SK-N-SH (cell line): Measurements from ENCODE around the gene TOMM70. TPM values are rescaled to one million over a fixed set of nuclear protein-coding genes. Genes with fewer than 3 reads are reported as not detected.

Experiments
- CTCF ChIA-PET: fragments of 300-600, 350-600 bp; formaldehyde crosslinking; extraction: SDS; loops from one replicate; lab custom pipeline; 2021; lab: Yijun Ruan, JAX
- POLR2A ChIA-PET: fragments of 350-600 bp; sonication (Branson Sonifier 250); formaldehyde crosslinking; extraction: SDS; loops from one replicate; lab custom pipeline; 2020; ENCODE audit warnings: antibody characterized with exemption, inconsistent platforms; lab: Yijun Ruan, JAX
- DNase-seq: peaks from one replicate; pipeline ENCODE4 v3.0.0; 2012
- H2AFZ ChIP-seq: fragments of 200-600 bp; sonication (generic); 2 replicates; pipeline ENCODE4 v1.8.1; 2016; ENCODE audit warnings: antibody characterized with exemption, mild to moderate bottlenecking, low read depth
- H3F3A ChIP-seq: fragments of 200-600 bp; sonication (generic); replicated peaks from 2 replicates; pipeline ENCODE3; 2016; ENCODE audit warnings: antibody characterized with exemption, mild to moderate bottlenecking; ENCODE audit not compliant: insufficient read depth
- H3K27ac ChIP-seq, 2 experiments: fragments of 200-500 bp in 1 of 2; fragments of 200-600 bp in 1 of 2; sonication (Bioruptor generic) in 1 of 2; sonication (generic), shearing (Covaris generic) in 1 of 2; 2 replicates each; pipeline versions ENCODE4 v1.5.1 to v1.6.1; 2014 to 2016; ENCODE audit warnings: low read depth in 2 of 2, inconsistent platforms in 1 of 2, low read length in 1 of 2, mild to moderate bottlenecking in 1 of 2, mixed read lengths in 1 of 2
- H3K27me3 ChIP-seq: fragments of 200-600 bp; sonication (generic), shearing (Covaris generic); 2 replicates; pipeline ENCODE4 v1.6.1; 2016; ENCODE audit warnings: mixed run types; ENCODE audit not compliant: insufficient read depth
- H3K36me3 ChIP-seq, 2 experiments: fragments of 200-500 bp in 1 of 2; fragments of 200-600 bp in 1 of 2; sonication (Bioruptor generic) in 1 of 2; sonication (generic) in 1 of 2; replicated peaks in 1 of 2; 2 replicates each; pipeline versions ENCODE3 to v1.5.1; 2014 to 2016; ENCODE audit warnings: low read length in 1 of 2, mild to moderate bottlenecking in 1 of 2; ENCODE audit not compliant: insufficient read depth in 2 of 2, control insufficient read depth in 1 of 2
- H3K4me1 ChIP-seq, 2 experiments: fragments of 200-500 bp in 1 of 2; fragments of 200-600 bp in 1 of 2; sonication (Bioruptor generic) in 1 of 2; sonication (generic), shearing (Covaris generic) in 1 of 2; 2 replicates each; pipeline versions ENCODE4 v1.5.1 to v1.6.1; 2014 to 2016; ENCODE audit warnings: low read depth in 1 of 2, low read length in 1 of 2, mixed run types in 1 of 2; ENCODE audit not compliant: insufficient read depth in 2 of 2, control insufficient read depth in 1 of 2
- H3K4me2 ChIP-seq: fragments of 200-600 bp; sonication (generic), shearing (Covaris generic); 2 replicates; pipeline ENCODE4 v1.6.1; 2017; ENCODE audit warnings: mixed run types
- H3K4me3 ChIP-seq, 2 experiments: fragments of 200-500 bp in 1 of 2; fragments of 200-600 bp in 1 of 2; sonication (Bioruptor generic) in 1 of 2; sonication (generic), shearing (Covaris generic) in 1 of 2; 2 replicates each; pipeline versions ENCODE4 v1.5.1 to v1.8.1; 2014 to 2016; ENCODE audit warnings: low read depth in 2 of 2, inconsistent platforms in 1 of 2, low read length in 1 of 2, mild to moderate bottlenecking in 1 of 2, mixed read lengths in 1 of 2, moderate library complexity in 1 of 2
- H3K79me2 ChIP-seq: fragments of 200-600 bp; sonication (generic); 2 replicates; pipeline ENCODE4 v1.8.1; 2017; ENCODE audit warnings: mild to moderate bottlenecking; ENCODE audit not compliant: insufficient read depth
- H3K9ac ChIP-seq: fragments of 200-600 bp; sonication (generic); 2 replicates; pipeline ENCODE4 v1.6.1; 2017; ENCODE audit warnings: mixed run types
- H3K9me2 ChIP-seq: fragments of 200-600 bp; sonication (generic); 2 replicates; pipeline ENCODE4 v1.6.1; 2017; ENCODE audit warnings: mixed run types
- H3K9me3 ChIP-seq: fragments of 200-600 bp; sonication (generic); 2 replicates; pipeline ENCODE4 v1.6.1; 2017; ENCODE audit warnings: mixed run types, mild to moderate bottlenecking, moderate library complexity
- H4K20me1 ChIP-seq: fragments of 200-600 bp; sonication (generic); 2 replicates; pipeline ENCODE4 v1.6.1; 2017; ENCODE audit warnings: mild to moderate bottlenecking, mixed run types; ENCODE audit not compliant: insufficient read depth
- CHD2 ChIP-seq: fragments of 150-350 bp; IDR thresholded peaks from 2 replicates; pipeline ENCODE4 v1.6.1; 2018; ENCODE audit warnings: low read length; ENCODE audit not compliant: partially characterized antibody
- ELF1 ChIP-seq: IDR thresholded peaks from 2 replicates; pipeline ENCODE4 v1.4.0; 2012
- FOXJ3 ChIP-seq: sonication (generic); formaldehyde crosslinking; IDR thresholded peaks from 2 replicates; pipeline ENCODE4 v1.5.1; 2020; ENCODE audit warnings: mild to moderate bottlenecking, missing genetic modification reagents
- FOXM1 ChIP-seq: IDR thresholded peaks from 2 replicates; pipeline ENCODE4 v1.4.0; 2012; ENCODE audit warnings: low read depth, mild to moderate bottlenecking
- JUND ChIP-seq: IDR thresholded peaks from 2 replicates; pipeline ENCODE4 v1.4.0; 2012
- MEF2A ChIP-seq: IDR thresholded peaks from 2 replicates; pipeline ENCODE4 v1.4.0; 2012; ENCODE audit warnings: low read depth, borderline replicate concordance
- NFIC ChIP-seq: IDR thresholded peaks from 2 replicates; pipeline ENCODE4 v1.4.0; 2012; ENCODE audit warnings: borderline replicate concordance
- NRF1 ChIP-seq: IDR thresholded peaks from 2 replicates; pipeline ENCODE4 v1.6.1; 2012; ENCODE audit warnings: low read depth, mild to moderate bottlenecking, low read length
- POLR2AphosphoS5 ChIP-seq: IDR thresholded peaks from 2 replicates; pipeline ENCODE4 v1.6.1; 2012; ENCODE audit warnings: low read depth, low read length
- RFX5 ChIP-seq: IDR thresholded peaks from 2 replicates; pipeline ENCODE4 v1.6.1; 2012; ENCODE audit warnings: mild to moderate bottlenecking, improper control_type of control experiment, low read length
- RXRA ChIP-seq: IDR thresholded peaks from 2 replicates; pipeline ENCODE4 v1.4.0; 2012; ENCODE audit warnings: low read depth, mild to moderate bottlenecking, borderline replicate concordance
- SIN3A ChIP-seq: IDR thresholded peaks from 2 replicates; pipeline ENCODE4 v1.6.1; 2012; ENCODE audit warnings: low read depth, mild to moderate bottlenecking, low read length, moderate library complexity, borderline replicate concordance
- SMC3 ChIP-seq: IDR thresholded peaks from 2 replicates; pipeline ENCODE4 v1.6.1; 2012; ENCODE audit warnings: low read depth, low read length, improper control_type of control experiment
- TAF1 ChIP-seq: IDR thresholded peaks from 2 replicates; pipeline ENCODE4 v1.6.1; 2012; ENCODE audit warnings: low read depth, mild to moderate bottlenecking, low read length, moderate library complexity, borderline replicate concordance
- TCF12 ChIP-seq: IDR thresholded peaks from 2 replicates; pipeline ENCODE4 v1.4.0; 2012
- YY1 ChIP-seq: IDR thresholded peaks from 2 replicates; pipeline ENCODE4 v1.4.0; 2012; ENCODE audit warnings: low read depth, mild to moderate bottlenecking
- WGBS: methylation state at CpG from one replicate; pipeline ENCODE4 v1.1.6; 2017; ENCODE audit warnings: low lambda C conversion rate; 5-methylcytosine and 5-hydroxymethylcytosine counted together
- polyA plus RNA-seq, 3 experiments: library from polyadenylated mRNA; depleted of rRNA; stranded (reverse); fragments of >200 nt; gene quantifications; 2 replicates each; pipeline ENCODE4 v1.2.3, GENCODE V29; 2012
- TF ChIP-seq, protein P1 (sequence below): fragments of 150-350 bp; IDR thresholded peaks from 2 replicates; pipeline ENCODE4 v1.6.1; 2017; ENCODE audit warnings: antibody characterized with exemption, low read length, low read depth, borderline replicate concordance
- TF ChIP-seq, protein P2 (sequence below): IDR thresholded peaks from 2 replicates; pipeline ENCODE4 v1.4.0; 2012; ENCODE audit warnings: low read depth
- TF ChIP-seq, protein P3 (sequence below): IDR thresholded peaks from 2 replicates; pipeline ENCODE4 v1.4.0; 2012; ENCODE audit warnings: low read depth, borderline replicate concordance

The TOMM70 gene
- polyA plus RNA-seq, 1 of the 3 experiments (the other 2 are of a cell fraction) = 17.4 TPM

DNA sequence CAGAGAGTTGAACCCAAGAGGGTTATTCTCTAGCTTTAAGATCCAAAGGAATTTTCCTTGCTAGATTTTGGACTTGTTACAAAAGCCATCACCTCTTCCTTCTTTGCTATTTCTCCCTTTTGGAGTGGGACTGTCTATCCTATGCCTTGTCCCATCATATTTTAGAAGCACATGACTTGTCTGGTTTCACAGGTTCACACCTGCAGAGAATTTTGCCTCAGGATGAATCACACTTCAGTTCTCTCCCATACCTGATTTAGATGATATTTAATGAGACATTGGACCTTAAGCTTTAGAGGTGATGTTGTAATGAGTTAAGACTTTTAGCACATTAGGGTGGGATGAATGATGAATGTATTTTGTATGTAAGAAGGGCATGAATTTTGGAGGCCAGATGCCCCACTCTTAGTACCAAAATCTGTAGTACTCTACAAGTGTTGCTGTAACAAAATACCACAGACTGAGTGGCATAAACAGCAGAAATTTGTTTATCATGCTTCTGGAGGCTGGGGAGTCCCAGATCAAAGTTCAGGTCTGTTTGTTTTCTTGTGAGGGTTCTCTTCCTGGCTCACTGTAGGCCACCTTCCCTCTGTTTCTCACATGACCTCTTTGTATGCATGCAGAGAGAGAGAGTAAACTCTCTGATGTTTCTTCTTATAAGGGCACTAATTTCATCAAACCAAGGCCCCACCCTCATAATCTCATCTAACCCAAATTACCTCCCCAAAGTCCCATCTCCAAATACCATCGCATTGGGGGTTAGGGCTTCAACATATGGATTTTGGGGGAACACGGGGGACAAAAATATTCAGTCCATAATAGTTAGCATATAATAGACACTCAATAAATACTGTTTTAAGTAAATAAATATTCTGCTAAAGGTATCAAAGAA, 10.4 kb upstream of the TOMM70 start:
- POLR2A ChIA-PET = no interaction called here
- peaks cover 4 to 19% of the 10 kb centered on the region in 2 experiments for H3K36me3 ChIP-seq
- H2AFZ ChIP-seq = no peak overlapping the region
- H3K4me2 ChIP-seq = no peak overlapping the region
- no peak overlapping the region for H3K27ac ChIP-seq
- H3K79me2 ChIP-seq = peaks cover 21% of the 10 kb centered on the region
- WGBS = 97% methylated on average over 2 of the region's 2 CpGs
- H4K20me1 ChIP-seq = no peaks in the 10 kb centered on the region
- H3K9ac ChIP-seq = no peak overlapping the region
- H3K9me3 ChIP-seq = peaks cover 6% of the 10 kb centered on the region
- H3K4me3 ChIP-seq = no peak overlapping the region
- no peaks in the 10 kb centered on the region for H3F3A ChIP-seq
- H3K9me2 ChIP-seq = no peaks in the 10 kb centered on the region
- CTCF ChIA-PET = no interaction called here
- TF ChIP-seq MEF2A (no peak), NRF1 (no peak), FOXJ3 (no peak), FOXM1 (no peak), NFIC (no peak), TCF12 (no peak), SMC3 (no peak), ELF1 (no peak), SIN3A (no peak), RXRA (no peak), YY1 (no peak), POLR2AphosphoS5 (no peak), JUND (no peak)
- TF ChIP-seq, protein P1, sequence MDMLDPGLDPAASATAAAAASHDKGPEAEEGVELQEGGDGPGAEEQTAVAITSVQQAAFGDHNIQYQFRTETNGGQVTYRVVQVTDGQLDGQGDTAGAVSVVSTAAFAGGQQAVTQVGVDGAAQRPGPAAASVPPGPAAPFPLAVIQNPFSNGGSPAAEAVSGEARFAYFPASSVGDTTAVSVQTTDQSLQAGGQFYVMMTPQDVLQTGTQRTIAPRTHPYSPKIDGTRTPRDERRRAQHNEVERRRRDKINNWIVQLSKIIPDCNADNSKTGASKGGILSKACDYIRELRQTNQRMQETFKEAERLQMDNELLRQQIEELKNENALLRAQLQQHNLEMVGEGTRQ = no peak
- TF ChIP-seq, protein P2, sequence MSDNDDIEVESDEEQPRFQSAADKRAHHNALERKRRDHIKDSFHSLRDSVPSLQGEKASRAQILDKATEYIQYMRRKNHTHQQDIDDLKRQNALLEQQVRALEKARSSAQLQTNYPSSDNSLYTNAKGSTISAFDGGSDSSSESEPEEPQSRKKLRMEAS = no peak
- TF ChIP-seq, all 33 proteins: peak for 0
- Histone ChIP-seq H3K4me1 (no peaks in the 10 kb centered on the region), H3K27me3 (no peaks in the 10 kb centered on the region)
- no peak for DNase-seq

DNA sequence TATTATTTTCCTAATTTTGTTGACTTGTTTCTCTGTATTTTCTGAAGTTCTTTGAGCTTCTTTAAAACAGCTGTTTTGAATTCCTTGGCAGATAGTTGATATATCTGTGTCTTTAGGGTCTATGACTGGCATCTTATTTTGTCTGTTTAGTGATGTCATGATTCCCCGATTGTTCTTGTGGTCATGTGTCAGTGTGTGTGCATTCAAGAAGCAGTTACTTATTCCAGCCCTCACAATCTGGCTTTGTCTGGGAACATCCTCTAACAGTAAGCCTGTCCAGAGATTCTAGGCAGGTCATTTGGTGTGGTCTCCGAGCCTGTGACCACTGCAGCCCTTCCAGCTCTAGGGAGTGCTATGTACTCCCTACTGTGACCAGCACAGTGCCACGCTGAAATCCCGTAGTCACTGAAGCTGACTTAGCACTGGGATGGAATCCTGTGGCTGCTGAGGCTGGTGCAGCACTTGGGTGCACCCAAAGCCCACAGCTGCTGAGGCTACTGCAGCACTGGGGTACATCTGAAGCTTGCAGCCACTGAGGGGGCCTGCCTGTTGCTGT, 7.2 kb upstream of the TOMM70 start:
- no peak for DNase-seq
- peaks cover 6% of the 10 kb centered on the region for H3K9me3 ChIP-seq
- H3F3A ChIP-seq = no peaks in the 10 kb centered on the region
- H3K4me3 ChIP-seq = no peak overlapping the region
- H3K4me1 ChIP-seq = no peaks in the 10 kb centered on the region; a peak in 2 of 4 replicates
- no peak overlapping the region for H3K27ac ChIP-seq
- no peaks in the 10 kb centered on the region for H3K27me3 ChIP-seq
- H3K79me2 ChIP-seq = peaks cover 48% of the 10 kb centered on the region
- no peaks in the 10 kb centered on the region for H4K20me1 ChIP-seq
- TF ChIP-seq, protein P3, sequence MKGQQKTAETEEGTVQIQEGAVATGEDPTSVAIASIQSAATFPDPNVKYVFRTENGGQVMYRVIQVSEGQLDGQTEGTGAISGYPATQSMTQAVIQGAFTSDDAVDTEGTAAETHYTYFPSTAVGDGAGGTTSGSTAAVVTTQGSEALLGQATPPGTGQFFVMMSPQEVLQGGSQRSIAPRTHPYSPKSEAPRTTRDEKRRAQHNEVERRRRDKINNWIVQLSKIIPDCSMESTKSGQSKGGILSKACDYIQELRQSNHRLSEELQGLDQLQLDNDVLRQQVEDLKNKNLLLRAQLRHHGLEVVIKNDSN = no peak
- TF ChIP-seq FOXJ3 (no peak), RFX5 (no peak), CHD2 (no peak), TAF1 (no peak)
- H3K4me2 ChIP-seq = no peak overlapping the region
- no peak overlapping the region for H3K9ac ChIP-seq
- 90% methylated on average over 4 of the region's 4 CpGs for WGBS
- no peak overlapping the region for H2AFZ ChIP-seq
- H3K9me2 ChIP-seq = no peaks in the 10 kb centered on the region
- CTCF ChIA-PET = interaction anchor here (1.1 kb wide), 1 partner anchor 19 kb away, joined by 3 read pairs; no protein-coding TSS in a partner anchor
- peaks cover 2 to 24% of the 10 kb centered on the region in 2 experiments for H3K36me3 ChIP-seq
- POLR2A ChIA-PET = no interaction called here
